Measurements from ENCODE around the gene CHSY3.

CHSY3 gene

DNA sequence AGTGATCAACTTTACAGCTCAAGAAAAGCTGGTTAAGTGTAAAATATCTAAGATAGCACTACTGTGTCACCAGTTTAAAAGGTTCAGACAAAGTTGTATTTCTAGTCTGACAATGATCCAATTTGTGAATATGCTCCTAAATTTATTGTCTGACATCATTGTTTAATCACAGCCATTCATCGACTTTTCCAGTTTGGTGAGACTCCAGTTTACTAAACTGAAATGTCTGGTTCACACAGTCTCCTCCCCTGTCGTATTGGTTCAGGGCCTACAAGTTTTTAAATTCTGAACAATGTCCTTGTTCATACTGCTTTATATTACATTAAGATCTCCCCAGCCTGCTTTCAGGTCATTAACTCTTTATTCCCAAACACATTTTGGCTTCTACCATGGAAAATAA is 161.4 kb downstream of the CHSY3 start:
- H3K79me2 ChIP-seq (ENCODE audit: control insufficient read depth, low read length): no peaks in the 10 kb centered on the region
- H3K9me2 ChIP-seq (replicated peaks; ENCODE audit: control insufficient read depth, low read length): no peaks in the 10 kb centered on the region
- H3K9me3 ChIP-seq (ENCODE audit: control insufficient read depth, insufficient read depth, low read length): no peaks in the 10 kb centered on the region
- H3K27ac ChIP-seq (ENCODE audit: low read depth, low read length): no peak overlapping the region
- H4K20me1 ChIP-seq (ENCODE audit: control insufficient read depth, insufficient read depth, low read depth, low read length): no peaks in the 10 kb centered on the region
- TF ChIP-seq, protein P1, sequence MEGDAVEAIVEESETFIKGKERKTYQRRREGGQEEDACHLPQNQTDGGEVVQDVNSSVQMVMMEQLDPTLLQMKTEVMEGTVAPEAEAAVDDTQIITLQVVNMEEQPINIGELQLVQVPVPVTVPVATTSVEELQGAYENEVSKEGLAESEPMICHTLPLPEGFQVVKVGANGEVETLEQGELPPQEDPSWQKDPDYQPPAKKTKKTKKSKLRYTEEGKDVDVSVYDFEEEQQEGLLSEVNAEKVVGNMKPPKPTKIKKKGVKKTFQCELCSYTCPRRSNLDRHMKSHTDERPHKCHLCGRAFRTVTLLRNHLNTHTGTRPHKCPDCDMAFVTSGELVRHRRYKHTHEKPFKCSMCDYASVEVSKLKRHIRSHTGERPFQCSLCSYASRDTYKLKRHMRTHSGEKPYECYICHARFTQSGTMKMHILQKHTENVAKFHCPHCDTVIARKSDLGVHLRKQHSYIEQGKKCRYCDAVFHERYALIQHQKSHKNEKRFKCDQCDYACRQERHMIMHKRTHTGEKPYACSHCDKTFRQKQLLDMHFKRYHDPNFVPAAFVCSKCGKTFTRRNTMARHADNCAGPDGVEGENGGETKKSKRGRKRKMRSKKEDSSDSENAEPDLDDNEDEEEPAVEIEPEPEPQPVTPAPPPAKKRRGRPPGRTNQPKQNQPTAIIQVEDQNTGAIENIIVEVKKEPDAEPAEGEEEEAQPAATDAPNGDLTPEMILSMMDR (IDR thresholded peaks at IDR 0.05; ENCODE audit: low read depth, low read length, poor library complexity, severe bottlenecking): no peak
- TF ChIP-seq EZH2phosphoT487 (IDR thresholded peaks at IDR 0.05; ENCODE audit: borderline replicate concordance, low read length): no peak
- no peaks in the 10 kb centered on the region for H3K36me3 ChIP-seq (ENCODE audit: control insufficient read depth, low read length)
- no peak overlapping the region for H3K4me2 ChIP-seq (ENCODE audit: low read length)
- no peaks in the 10 kb centered on the region for H3K4me1 ChIP-seq (ENCODE audit: control insufficient read depth, low read length)
- H3K4me3 ChIP-seq (ENCODE audit: low read length): no peak overlapping the region
- H3F3A ChIP-seq (ENCODE audit: control insufficient read depth, insufficient read depth): no peaks in the 10 kb centered on the region
- H3K27me3 ChIP-seq (ENCODE audit: control insufficient read depth, low read length): no peaks in the 10 kb centered on the region

- no peak overlapping the region for H3K4me2 ChIP-seq (ENCODE audit: low read length)
- no peaks in the 10 kb centered on the region for H3K36me3 ChIP-seq (ENCODE audit: control insufficient read depth, low read length)
These were observed 162.4 kb downstream of the CHSY3 start for GRCh38 chr5:130066644-130067043.

GRCh38 chr5:130067364-130067763 is 163.1 kb downstream of the CHSY3 start:
- H3K4me3 ChIP-seq (ENCODE audit: low read length): no peak overlapping the region
- no peaks in the 10 kb centered on the region for H3K9me2 ChIP-seq (replicated peaks; ENCODE audit: control insufficient read depth, low read length)
- no peaks in the 10 kb centered on the region for H3K9me3 ChIP-seq (ENCODE audit: control insufficient read depth, insufficient read depth, low read length)
- no peaks in the 10 kb centered on the region for H3K4me1 ChIP-seq (ENCODE audit: control insufficient read depth, low read length)
- H4K20me1 ChIP-seq (ENCODE audit: control insufficient read depth, insufficient read depth, low read depth, low read length): no peaks in the 10 kb centered on the region
- no peak overlapping the region for H3K4me2 ChIP-seq (ENCODE audit: low read length)
- H3K27me3 ChIP-seq (ENCODE audit: control insufficient read depth, low read length): no peaks in the 10 kb centered on the region
- H3F3A ChIP-seq (ENCODE audit: control insufficient read depth, insufficient read depth): no peaks in the 10 kb centered on the region
- no peaks in the 10 kb centered on the region for H3K36me3 ChIP-seq (ENCODE audit: control insufficient read depth, low read length)
- no peak for TF ChIP-seq EZH2phosphoT487 (IDR thresholded peaks at IDR 0.05; ENCODE audit: borderline replicate concordance, low read length)
- TF ChIP-seq, protein P1 (IDR thresholded peaks at IDR 0.05; ENCODE audit: low read depth, low read length, poor library complexity, severe bottlenecking): no peak
- H3K27ac ChIP-seq (ENCODE audit: low read depth, low read length): no peak overlapping the region
- H3K79me2 ChIP-seq (ENCODE audit: control insufficient read depth, low read length): no peaks in the 10 kb centered on the region

More at GRCh38 chr5:130066644-130067043, 162.4 kb downstream of the CHSY3 start:
- H3K4me1 ChIP-seq (ENCODE audit: control insufficient read depth, low read length): no peaks in the 10 kb centered on the region
- H3K9me3 ChIP-seq (ENCODE audit: control insufficient read depth, insufficient read depth, low read length): no peaks in the 10 kb centered on the region
- no peak overlapping the region for H3K4me3 ChIP-seq (ENCODE audit: low read length)
- H3F3A ChIP-seq (ENCODE audit: control insufficient read depth, insufficient read depth): no peaks in the 10 kb centered on the region
- no peak overlapping the region for H3K27ac ChIP-seq (ENCODE audit: low read depth, low read length)
- no peaks in the 10 kb centered on the region for H3K27me3 ChIP-seq (ENCODE audit: control insufficient read depth, low read length)
- no peaks in the 10 kb centered on the region for H3K9me2 ChIP-seq (replicated peaks; ENCODE audit: control insufficient read depth, low read length)
- H3K79me2 ChIP-seq (ENCODE audit: control insufficient read depth, low read length): no peaks in the 10 kb centered on the region
- H4K20me1 ChIP-seq (ENCODE audit: control insufficient read depth, insufficient read depth, low read depth, low read length): no peaks in the 10 kb centered on the region
- TF ChIP-seq, protein P1 (IDR thresholded peaks at IDR 0.05; ENCODE audit: low read depth, low read length, poor library complexity, severe bottlenecking): no peak
- TF ChIP-seq EZH2phosphoT487 (IDR thresholded peaks at IDR 0.05; ENCODE audit: borderline replicate concordance, low read length): no peak

- no peak overlapping the region for H3K4me3 ChIP-seq (ENCODE audit: low read length)
- TF ChIP-seq, protein P1 (IDR thresholded peaks at IDR 0.05; ENCODE audit: low read depth, low read length, poor library complexity, severe bottlenecking): no peak
- no peak for TF ChIP-seq EZH2phosphoT487 (IDR thresholded peaks at IDR 0.05; ENCODE audit: borderline replicate concordance, low read length)
- H3F3A ChIP-seq (ENCODE audit: control insufficient read depth, insufficient read depth): no peaks in the 10 kb centered on the region
- no peak overlapping the region for H3K27ac ChIP-seq (ENCODE audit: low read depth, low read length)
- H3K27me3 ChIP-seq (ENCODE audit: control insufficient read depth, low read length): no peaks in the 10 kb centered on the region
- no peaks in the 10 kb centered on the region for H3K36me3 ChIP-seq (ENCODE audit: control insufficient read depth, low read length)
- H3K4me1 ChIP-seq (ENCODE audit: control insufficient read depth, low read length): no peaks in the 10 kb centered on the region
- no peaks in the 10 kb centered on the region for H4K20me1 ChIP-seq (ENCODE audit: control insufficient read depth, insufficient read depth, low read depth, low read length)
- no peaks in the 10 kb centered on the region for H3K79me2 ChIP-seq (ENCODE audit: control insufficient read depth, low read length)
- H3K4me2 ChIP-seq (ENCODE audit: low read length): no peak overlapping the region
- no peaks in the 10 kb centered on the region for H3K9me3 ChIP-seq (ENCODE audit: control insufficient read depth, insufficient read depth, low read length)
- H3K9me2 ChIP-seq (replicated peaks; ENCODE audit: control insufficient read depth, low read length): no peaks in the 10 kb centered on the region
These were observed 163.8 kb downstream of the CHSY3 start for GRCh38 chr5:130068101-130068500.
